SU-DHL-6 (cell line): Measurements from ENCODE around the gene ZNF862.

Experiments
- EZH2phosphoT487 ChIP-seq: fragments of 200-600 bp; sonication (generic), shearing (Covaris generic); conservative IDR thresholded peaks from 2 replicates; pipeline ENCODE4 v1.6.1; 2018; ENCODE audit warnings: mild to moderate bottlenecking, antibody characterized with exemption, low read length, moderate library complexity, mixed read lengths
- TF ChIP-seq, protein P1 (sequence below): fragments of 200-600 bp; sonication (generic); IDR thresholded peaks from one replicate; pipeline ENCODE4 v1.5.1; 2017; ENCODE audit warnings: antibody characterized with exemption, mild to moderate bottlenecking, low read length, moderate library complexity; ENCODE audit not compliant: insufficient read depth, poor library complexity, severe bottlenecking

GRCh38 chr7:149869291-149869650 is 31.1 kb downstream of the ZNF862 start:
- TF ChIP-seq, protein P1, sequence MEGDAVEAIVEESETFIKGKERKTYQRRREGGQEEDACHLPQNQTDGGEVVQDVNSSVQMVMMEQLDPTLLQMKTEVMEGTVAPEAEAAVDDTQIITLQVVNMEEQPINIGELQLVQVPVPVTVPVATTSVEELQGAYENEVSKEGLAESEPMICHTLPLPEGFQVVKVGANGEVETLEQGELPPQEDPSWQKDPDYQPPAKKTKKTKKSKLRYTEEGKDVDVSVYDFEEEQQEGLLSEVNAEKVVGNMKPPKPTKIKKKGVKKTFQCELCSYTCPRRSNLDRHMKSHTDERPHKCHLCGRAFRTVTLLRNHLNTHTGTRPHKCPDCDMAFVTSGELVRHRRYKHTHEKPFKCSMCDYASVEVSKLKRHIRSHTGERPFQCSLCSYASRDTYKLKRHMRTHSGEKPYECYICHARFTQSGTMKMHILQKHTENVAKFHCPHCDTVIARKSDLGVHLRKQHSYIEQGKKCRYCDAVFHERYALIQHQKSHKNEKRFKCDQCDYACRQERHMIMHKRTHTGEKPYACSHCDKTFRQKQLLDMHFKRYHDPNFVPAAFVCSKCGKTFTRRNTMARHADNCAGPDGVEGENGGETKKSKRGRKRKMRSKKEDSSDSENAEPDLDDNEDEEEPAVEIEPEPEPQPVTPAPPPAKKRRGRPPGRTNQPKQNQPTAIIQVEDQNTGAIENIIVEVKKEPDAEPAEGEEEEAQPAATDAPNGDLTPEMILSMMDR, result no peak
- no peak for TF ChIP-seq EZH2phosphoT487
